Panc1 (cell line): Measurements from ENCODE around the gene LIPA. TPM values are rescaled to one million over a fixed set of nuclear protein-coding genes. Genes with fewer than 3 reads are reported as not detected.

Experiments
- ATAC-seq: fragments of 200-7000 bp; cut with Tn5 transposase; 2 replicates; pipeline ENCODE4 v1.9.1; 2020; ENCODE audit warnings: mild to moderate bottlenecking, moderate library complexity
- BruUV-seq: library from RNA; stranded (reverse); fragments of 400-500 nt; replicated peaks from 2 replicates; lab custom pipeline; 2021; lab: Mats Ljungman, UMichigan
- CTCF ChIA-PET: fragments of 300-600 bp; sonication (Branson Sonifier 250); formaldehyde crosslinking; loops from one replicate; lab custom pipeline; 2022; ENCODE audit warnings: antibody characterized with exemption; lab: Charles Lee
- POLR2A ChIA-PET: fragments of 300-600 bp; sonication (Branson Sonifier 250); formaldehyde crosslinking; loops from one replicate; lab custom pipeline; 2022; ENCODE audit warnings: antibody characterized with exemption; lab: Charles Lee
- DNase-seq: peaks from one replicate; pipeline ENCODE4 v3.0.0-alpha.2; 2010; ENCODE audit warnings: low read depth, low spot score
- H3K27ac ChIP-seq: 2 replicates; pipeline ENCODE4 v1.5.1; 2011; ENCODE audit warnings: mild to moderate bottlenecking, low read length, inconsistent platforms
- H3K27me3 ChIP-seq: fragments of 200-500 bp; sonication (Bioruptor generic); 2 replicates; pipeline ENCODE4 v1.6.0; 2014; ENCODE audit warnings: low read length, inconsistent platforms; ENCODE audit not compliant: control insufficient read depth, insufficient read depth
- H3K36me3 ChIP-seq: fragments of 200-500 bp; sonication (Bioruptor generic); 2 replicates; pipeline ENCODE4 v1.5.1; 2014; ENCODE audit warnings: inconsistent platforms, mild to moderate bottlenecking, low read length, moderate library complexity; ENCODE audit not compliant: control insufficient read depth, insufficient read depth
- H3K4me1 ChIP-seq: 2 replicates; pipeline ENCODE4 v1.5.1; 2011; ENCODE audit warnings: inconsistent platforms, mild to moderate bottlenecking, low read length, moderate library complexity; ENCODE audit not compliant: control insufficient read depth, insufficient read depth
- H3K4me3 ChIP-seq, 2 experiments: 2 replicates each; pipeline ENCODE4 v1.5.1; 2011 to 2012; ENCODE audit warnings: low read depth in 2 of 2, low read length in 2 of 2, mild to moderate bottlenecking in 2 of 2, inconsistent platforms in 1 of 2, moderate library complexity in 1 of 2
- H3K9me3 ChIP-seq: fragments of 200-500 bp; sonication (Bioruptor generic); 2 replicates; pipeline ENCODE4 v1.5.1; 2014; ENCODE audit warnings: low read depth, mild to moderate bottlenecking, inconsistent platforms, low read length, moderate library complexity; ENCODE audit not compliant: control insufficient read depth, insufficient read depth
- CTCF ChIP-seq: fragments of 450-650 bp; IDR thresholded peaks from 2 replicates; pipeline ENCODE4 v1.5.1; 2017; ENCODE audit warnings: mild to moderate bottlenecking
- POLR2AphosphoS5 ChIP-seq: IDR thresholded peaks from 2 replicates; pipeline ENCODE4 v1.6.1; 2012; ENCODE audit warnings: mild to moderate bottlenecking, low read depth, low read length, moderate library complexity
- REST ChIP-seq, 2 experiments: IDR thresholded peaks; 2 replicates each; pipeline ENCODE4 v1.6.1; 2011 to 2012; ENCODE audit warnings: low read depth in 2 of 2, control low read depth in 1 of 2, low read length in 1 of 2, mild to moderate bottlenecking in 1 of 2, moderate library complexity in 1 of 2; ENCODE audit not compliant: insufficient read depth in 1 of 2
- SIN3A ChIP-seq: IDR thresholded peaks from 2 replicates; pipeline ENCODE4 v1.6.1; 2012; ENCODE audit warnings: low read depth, mild to moderate bottlenecking, low read length, moderate library complexity, borderline replicate concordance; ENCODE audit not compliant: insufficient read depth
- TCF7L2 ChIP-seq: IDR thresholded peaks from 2 replicates; pipeline ENCODE4 v1.6.1; 2011; ENCODE audit warnings: mild to moderate bottlenecking, low read depth, low read length, inconsistent platforms
- in situ Hi-C: cut with HindIII; loops from 2 replicates; pipeline ENCODE4 v1.10.0; 2016; ENCODE audit warnings: low sequenced_read_pairs, low pct_unique_long_range_greater_than_20kb
- intact Hi-C: fragments of 100-400 bp; cut with micrococcal nuclease; formaldehyde crosslinking; loops from one replicate; pipeline ENCODE4 v1.10.0; 2022; ENCODE audit not compliant: unreplicated experiment
- total RNA-seq: library from RNA; stranded (reverse); gene quantifications from one replicate; pipeline ENCODE4 v1.2.1, GENCODE V29; 2021; ENCODE audit not compliant: unreplicated experiment

The LIPA gene
- total RNA-seq, 1 experiment from 2014 or later, result 172 TPM

DNA sequence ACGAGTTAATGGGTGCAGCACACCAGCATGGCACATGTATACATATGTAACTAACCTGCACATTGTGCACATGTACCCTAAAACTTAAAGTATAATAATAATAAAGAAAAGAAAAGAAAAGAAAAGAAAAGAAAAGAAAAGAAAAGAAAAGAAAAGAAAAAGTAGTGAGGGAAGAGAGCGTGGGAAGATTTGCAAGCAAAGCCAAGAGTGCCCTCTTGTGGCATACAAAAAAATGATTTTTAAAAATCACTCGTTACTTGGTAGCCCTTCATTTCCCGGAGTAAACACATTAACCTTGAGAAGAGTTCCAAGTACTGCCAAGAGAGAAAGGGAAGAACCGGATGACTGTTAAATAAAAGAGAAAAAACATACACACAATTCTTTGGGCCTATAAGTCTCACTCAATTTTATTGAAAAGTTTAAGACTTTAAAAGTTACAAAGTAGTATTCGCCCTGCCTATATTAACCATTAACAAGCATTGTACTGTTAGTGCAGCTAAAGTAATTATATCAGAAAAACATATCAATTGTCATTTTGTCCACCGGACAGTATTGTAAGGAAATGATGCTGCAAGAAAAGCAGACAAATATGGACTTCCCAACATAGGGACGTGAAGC lies 38.3 kb downstream of the LIPA start:
- in situ Hi-C loops, result loop anchor here (25.0 kb wide), 1 partner anchor 201 kb away; no protein-coding TSS in a partner anchor
- TF ChIP-seq POLR2AphosphoS5 (no peak), CTCF (peak; percentile 81; the same call in 1 of the 2 replicates)
- no peak overlapping the region for H3K4me3 ChIP-seq
- no peaks in the 10 kb centered on the region for H3K9me3 ChIP-seq
- no peak overlapping the region for H3K27ac ChIP-seq
- H3K27me3 ChIP-seq, result peaks cover 2% of the 10 kb centered on the region; the same call in 1 of the 2 replicates
- ATAC-seq (peak; percentile 70), DNase-seq (peak; percentile 12)
- peaks cover 5% of the 10 kb centered on the region; the same call in 1 of the 2 replicates for H3K36me3 ChIP-seq
- H3K4me1 ChIP-seq, result no peaks in the 10 kb centered on the region
- POLR2A ChIA-PET, result no interaction called here
- CTCF ChIA-PET, result interaction anchor here (0.6 to 1.9 kb wide), 4 partner anchors 156 to 282 kb away, joined by 3 to 8 read pairs (median 4); no protein-coding TSS in a partner anchor
- intact Hi-C loops, result loop anchor here (1.0 to 10.0 kb wide), 3 partner anchors 183 to 378 kb away; no protein-coding TSS in a partner anchor
- no TSS peak for BruUV-seq

- ChIA-PET POLR2A (no interaction called here), CTCF (no interaction called here)
- Histone ChIP-seq H3K4me3 (no peak overlapping the region), H3K36me3 (peaks cover 5% of the 10 kb centered on the region; the same call in 1 of the 2 replicates), H3K9me3 (no peaks in the 10 kb centered on the region), H3K27ac (no peak overlapping the region), H3K4me1 (no peaks in the 10 kb centered on the region), H3K27me3 (peaks cover 11% of the 10 kb centered on the region)
- in situ Hi-C loops, result loop anchor here (25.0 kb wide), 1 partner anchor 199 kb away; no protein-coding TSS in a partner anchor
- intact Hi-C loops, result loop anchor here (10.0 kb wide), 1 partner anchor 376 kb away; no protein-coding TSS in a partner anchor
- no TSS peak for BruUV-seq
- DNase-seq (no peak), ATAC-seq (no peak)
- TF ChIP-seq SIN3A (no peak), REST (IDR thresholded peaks at IDR 0.05; ENCODE audit: insufficient read depth in 1 of 2, low read depth in 2 of 2, low read length in 1 of 2) (no peak), TCF7L2 (no peak), POLR2AphosphoS5 (no peak), CTCF (no peak)
These were observed 40.7 kb downstream of the LIPA start for GRCh38 chr10:89210794-89211425.
